Activated CD8-positive, alpha-beta memory T cell treated with anti-CD3 and anti-CD28 coated beads, Interleukin-2, amount 10 ng/mL, durations not matched to agents 7 days and 5 days (primary cell): ENCODE data around the gene HSDL2. TPM values are rescaled to one million over a fixed set of nuclear protein-coding genes. Genes with fewer than 3 reads are reported as not detected.
A peak's percentile ranks its signal among the peaks of the same experiment; 100 is the strongest.

Experiments
- ATAC-seq: fragments of 150-1000 bp; cut with Tn5 transposase; one replicate; pipeline ENCODE4 v1.10.0; 2021; ENCODE audit warnings: moderate library complexity
- CTCF ChIA-PET: fragments of 350-600 bp; sonication (Branson Sonifier 250); formaldehyde crosslinking; loops from one replicate; lab custom pipeline; 2021; ENCODE audit warnings: antibody characterized with exemption; lab: Charles Lee
- DNase-seq: peaks from one replicate; pipeline ENCODE4 v3.0.0-alpha.2; 2020
- H3K27ac Mint-ChIP-seq: one replicate; pipeline ENCODE4 v1.8.0; 2021; ENCODE audit warnings: mild to moderate bottlenecking, mixed read lengths
- H3K27me3 Mint-ChIP-seq: one replicate; pipeline ENCODE4 v1.8.0; 2021; ENCODE audit warnings: mixed read lengths
- H3K36me3 Mint-ChIP-seq: one replicate; pipeline ENCODE4 v1.8.0; 2021; ENCODE audit warnings: mild to moderate bottlenecking, mixed read lengths
- H3K4me1 Mint-ChIP-seq: one replicate; pipeline ENCODE4 v1.8.0; 2021; ENCODE audit warnings: mixed read lengths
- H3K4me3 Mint-ChIP-seq: one replicate; pipeline ENCODE4 v1.8.0; 2021; ENCODE audit warnings: mild to moderate bottlenecking, moderate library complexity, mixed read lengths
- H3K9me3 Mint-ChIP-seq: one replicate; pipeline ENCODE4 v1.8.0; 2022; ENCODE audit warnings: low read depth, mixed read lengths
- total RNA-seq, 2 experiments: library from RNA; stranded (reverse); gene quantifications; one replicate each; pipeline ENCODE4 v1.2.3, GENCODE V29; 2021

The HSDL2 gene
- total RNA-seq, 2 experiments from 2014 or later = 18.2 to 19.3 TPM

DNA sequence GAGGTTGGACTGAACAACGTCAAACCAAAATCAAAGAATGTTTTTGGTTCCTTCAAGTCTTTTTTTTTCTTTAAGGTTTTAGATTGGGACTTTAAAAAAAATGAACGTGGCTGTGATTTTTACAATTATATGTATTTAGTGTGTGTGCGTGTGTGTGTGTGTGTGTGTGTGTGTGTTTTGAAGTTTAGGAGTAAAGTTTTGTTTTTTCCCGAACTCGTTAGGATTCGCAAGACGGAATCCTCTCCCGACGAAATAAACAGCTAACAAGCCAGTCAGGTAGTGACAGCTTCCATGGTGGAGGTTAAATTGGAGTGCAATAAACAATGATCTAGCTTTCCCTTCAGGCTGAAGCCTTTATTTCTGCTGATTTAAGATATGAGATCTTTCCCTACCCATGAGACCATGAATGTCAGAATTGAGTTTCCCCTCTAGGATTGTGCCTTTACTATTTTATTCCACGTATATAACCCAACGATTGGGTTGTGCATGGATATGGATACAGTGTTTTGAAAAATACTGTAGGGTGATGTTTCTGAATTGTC lies 108.0 kb downstream of the HSDL2 start:
- H3K4me1 Mint-ChIP-seq = peaks cover 30% of the 10 kb centered on the region
- CTCF ChIA-PET = interaction anchor here (0.9 to 2.7 kb wide), 2 partner anchors 14 to 108 kb away, joined by 3 to 11 read pairs; partner anchors contain the start of gene HSDL2
- DNase-seq (no peak), ATAC-seq (no peak)
- H3K36me3 Mint-ChIP-seq = peaks cover 13% of the 10 kb centered on the region
- H3K27me3 Mint-ChIP-seq = no peaks in the 10 kb centered on the region
- peak overlapping the region; percentile 95 for H3K4me3 Mint-ChIP-seq
- H3K27ac Mint-ChIP-seq = peak overlapping the region; percentile 82
- no peaks in the 10 kb centered on the region for H3K9me3 Mint-ChIP-seq

- Mint-ChIP-seq H3K27ac (no peak overlapping the region), H3K4me1 (peaks cover 30% of the 10 kb centered on the region), H3K27me3 (no peaks in the 10 kb centered on the region), H3K4me3 (no peak overlapping the region), H3K36me3 (peaks cover 25% of the 10 kb centered on the region), H3K9me3 (peaks cover 6% of the 10 kb centered on the region)
- CTCF ChIA-PET = interaction anchor here (0.7 to 2.9 kb wide), 2 partner anchors 45 to 1134 kb away, joined by 4 to 12 read pairs; no protein-coding TSS in a partner anchor
- ATAC-seq (no peak), DNase-seq (no peak)
Measured at GRCh38 chr9:112489039-112489546, 109.2 kb downstream of the HSDL2 start.

DNA sequence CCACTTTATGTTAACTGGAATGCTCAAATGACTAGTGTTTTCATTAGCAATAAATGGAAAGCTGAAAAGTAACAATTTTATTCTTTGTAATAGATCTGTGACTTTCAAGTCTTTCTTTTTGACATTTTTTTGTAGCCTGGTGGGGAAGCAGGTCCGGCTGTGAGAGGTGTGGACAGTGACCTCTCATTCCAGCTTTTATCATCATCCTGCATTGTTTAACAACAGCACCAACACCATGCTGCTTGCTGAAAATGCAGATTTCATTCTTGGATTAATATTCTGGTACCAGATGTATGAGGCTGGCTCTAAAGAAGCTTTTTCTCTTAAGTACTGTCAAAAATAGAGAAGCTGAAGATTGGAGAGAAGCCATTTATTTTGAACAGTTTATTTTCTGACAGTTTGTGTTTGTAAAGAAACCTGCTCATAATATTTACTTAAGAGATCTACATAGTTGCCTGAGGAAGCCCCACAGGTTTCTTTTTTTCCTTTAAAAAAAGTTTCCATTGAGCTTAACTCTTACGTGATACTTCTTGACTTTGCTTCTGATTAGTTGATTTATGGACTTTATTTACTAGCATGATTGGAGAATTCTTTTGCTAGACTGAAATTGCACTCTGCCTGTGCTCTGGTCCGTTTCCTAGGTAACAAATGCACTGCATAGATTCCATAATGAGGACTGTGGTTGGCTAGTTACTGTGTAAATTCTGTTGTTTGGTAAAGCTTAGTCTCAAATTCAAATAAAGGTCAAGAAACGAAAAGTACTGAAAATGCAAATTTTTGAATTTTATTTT lies 110.2 kb downstream of the HSDL2 start:
- H3K4me3 Mint-ChIP-seq = no peak overlapping the region
- H3K27me3 Mint-ChIP-seq = no peaks in the 10 kb centered on the region
- peaks cover 14% of the 10 kb centered on the region for H3K9me3 Mint-ChIP-seq
- DNase-seq (no peak), ATAC-seq (no peak)
- peaks cover 33% of the 10 kb centered on the region for H3K36me3 Mint-ChIP-seq
- no peak overlapping the region for H3K27ac Mint-ChIP-seq
- peaks cover 31% of the 10 kb centered on the region for H3K4me1 Mint-ChIP-seq
- CTCF ChIA-PET = interaction anchor here (0.7 to 2.9 kb wide), 2 partner anchors 46 to 105 kb away, joined by 3 to 12 read pairs; no protein-coding TSS in a partner anchor

DNA sequence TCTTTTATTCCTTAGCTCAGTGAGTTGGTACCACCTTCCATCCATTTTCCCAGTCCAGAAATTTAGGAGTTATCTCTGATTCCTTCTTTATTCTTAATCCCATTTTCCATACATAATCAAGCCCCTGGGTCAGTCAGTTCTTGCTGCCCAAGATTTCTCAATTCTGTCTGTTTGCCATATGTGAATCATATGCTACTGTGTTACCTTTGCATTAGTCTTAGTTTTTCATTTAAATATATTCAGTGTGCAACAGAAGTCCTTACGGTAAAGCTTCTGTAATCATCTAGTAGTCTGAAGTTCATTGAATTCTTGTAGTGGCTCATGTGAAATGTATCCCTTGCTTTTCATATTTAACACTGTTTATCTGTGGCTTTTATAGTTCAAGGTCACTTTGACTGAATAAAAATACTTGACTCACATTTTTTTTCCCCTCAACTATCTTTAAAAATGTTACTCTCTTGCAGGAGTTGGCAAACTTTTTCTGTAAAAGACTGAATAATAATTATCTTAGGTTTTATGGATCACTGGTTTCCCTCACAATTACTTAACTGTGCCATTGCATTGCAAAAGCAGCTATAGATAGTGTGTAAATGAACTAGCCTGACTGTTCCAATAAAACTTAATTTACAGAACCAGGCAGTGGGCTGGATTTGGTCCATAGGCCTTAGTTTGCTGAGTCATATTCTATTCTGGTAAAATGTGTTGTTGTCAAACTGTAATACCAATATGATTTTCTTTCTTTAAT lies 113.7 kb downstream of the HSDL2 start:
- Mint-ChIP-seq H3K36me3 (peaks cover 44% of the 10 kb centered on the region), H3K4me3 (no peak overlapping the region), H3K27me3 (no peaks in the 10 kb centered on the region), H3K4me1 (peaks cover 9% of the 10 kb centered on the region), H3K27ac (no peak overlapping the region), H3K9me3 (peaks cover 15% of the 10 kb centered on the region)
- no peak for ATAC-seq
- CTCF ChIA-PET = no interaction called here
- DNase-seq = no peak

GRCh38 chr9:112494153-112494552 lies 114.2 kb downstream of the HSDL2 start:
- peaks cover 49% of the 10 kb centered on the region for H3K36me3 Mint-ChIP-seq
- peaks cover 15% of the 10 kb centered on the region for H3K9me3 Mint-ChIP-seq
- no peak overlapping the region for H3K4me3 Mint-ChIP-seq
- no peak overlapping the region for H3K27ac Mint-ChIP-seq
- CTCF ChIA-PET = no interaction called here
- DNase-seq (no peak), ATAC-seq (no peak)
- peaks cover 5% of the 10 kb centered on the region for H3K4me1 Mint-ChIP-seq
- no peaks in the 10 kb centered on the region for H3K27me3 Mint-ChIP-seq

- Mint-ChIP-seq H3K27me3 (no peaks in the 10 kb centered on the region), H3K9me3 (peaks cover 15% of the 10 kb centered on the region), H3K4me3 (no peak overlapping the region), H3K27ac (no peak overlapping the region), H3K36me3 (peaks cover 47% of the 10 kb centered on the region), H3K4me1 (peaks cover 2% of the 10 kb centered on the region)
- no peak for ATAC-seq
- DNase-seq = no peak
- CTCF ChIA-PET = no interaction called here
Measured at GRCh38 chr9:112495614-112496013, 115.7 kb downstream of the HSDL2 start.

GRCh38 chr9:112496074-112496722 lies 116.3 kb downstream of the HSDL2 start:
- CTCF ChIA-PET = no interaction called here

DNA sequence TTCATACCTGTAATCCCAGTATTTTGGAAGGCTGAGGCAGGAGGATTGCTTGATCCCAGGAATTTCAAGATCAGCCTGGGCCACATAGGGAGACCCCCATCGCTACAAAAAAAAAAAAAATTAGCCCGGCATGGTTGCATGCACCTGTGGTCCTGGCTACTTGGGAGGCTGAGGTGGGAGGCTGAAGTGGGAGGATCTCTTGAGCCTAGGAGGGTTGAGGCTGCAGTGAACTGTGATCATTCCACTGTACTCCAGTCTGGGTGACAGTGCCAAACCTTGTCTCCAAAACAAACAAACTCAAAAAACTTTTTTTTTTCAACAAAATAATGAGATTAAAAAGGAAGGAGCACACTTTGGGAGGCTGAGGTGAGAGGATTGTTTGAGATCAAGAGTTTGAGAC lies 120.9 kb downstream of the HSDL2 start:
- no peaks in the 10 kb centered on the region for H3K27me3 Mint-ChIP-seq
- no peak overlapping the region for H3K4me3 Mint-ChIP-seq
- DNase-seq = no peak
- H3K4me1 Mint-ChIP-seq = no peaks in the 10 kb centered on the region
- CTCF ChIA-PET = no interaction called here
- H3K36me3 Mint-ChIP-seq = peaks cover 16% of the 10 kb centered on the region
- H3K9me3 Mint-ChIP-seq = no peaks in the 10 kb centered on the region
- H3K27ac Mint-ChIP-seq = no peak overlapping the region
- ATAC-seq = no peak

More at GRCh38 chr9:112496074-112496722, 116.3 kb downstream of the HSDL2 start:
- Mint-ChIP-seq H3K27ac (no peak overlapping the region), H3K9me3 (peaks cover 15% of the 10 kb centered on the region), H3K4me3 (no peak overlapping the region), H3K36me3 (peaks cover 44% of the 10 kb centered on the region), H3K27me3 (no peaks in the 10 kb centered on the region), H3K4me1 (peaks cover 2% of the 10 kb centered on the region)
- ATAC-seq (no peak), DNase-seq (no peak)

- Mint-ChIP-seq H3K4me3 (no peak overlapping the region), H3K27me3 (no peaks in the 10 kb centered on the region), H3K27ac (no peak overlapping the region), H3K36me3 (peaks cover 14% of the 10 kb centered on the region), H3K4me1 (no peaks in the 10 kb centered on the region), H3K9me3 (no peaks in the 10 kb centered on the region)
- CTCF ChIA-PET = no interaction called here
- ATAC-seq = no peak
- DNase-seq = no peak
Measured at GRCh38 chr9:112501287-112501686, 121.4 kb downstream of the HSDL2 start.

GRCh38 chr9:112502175-112502946 lies 122.5 kb downstream of the HSDL2 start:
- no peaks in the 10 kb centered on the region for H3K9me3 Mint-ChIP-seq
- no peak for DNase-seq
- H3K4me3 Mint-ChIP-seq = no peak overlapping the region
- peaks cover 9% of the 10 kb centered on the region for H3K36me3 Mint-ChIP-seq
- H3K27ac Mint-ChIP-seq = no peak overlapping the region
- CTCF ChIA-PET = interaction anchor here (0.6 kb wide), 1 partner anchor 14 kb away, joined by 3 read pairs; no protein-coding TSS in a partner anchor
- no peaks in the 10 kb centered on the region for H3K4me1 Mint-ChIP-seq
- no peaks in the 10 kb centered on the region for H3K27me3 Mint-ChIP-seq
- no peak for ATAC-seq

- H3K9me3 Mint-ChIP-seq = no peaks in the 10 kb centered on the region
- DNase-seq (no peak), ATAC-seq (no peak)
- no peaks in the 10 kb centered on the region for H3K27me3 Mint-ChIP-seq
- H3K27ac Mint-ChIP-seq = no peak overlapping the region
- CTCF ChIA-PET = no interaction called here
- H3K4me3 Mint-ChIP-seq = no peak overlapping the region
- H3K36me3 Mint-ChIP-seq = peaks cover 9% of the 10 kb centered on the region
- no peaks in the 10 kb centered on the region for H3K4me1 Mint-ChIP-seq
Measured at GRCh38 chr9:112503170-112503569, 123.3 kb downstream of the HSDL2 start.

DNA sequence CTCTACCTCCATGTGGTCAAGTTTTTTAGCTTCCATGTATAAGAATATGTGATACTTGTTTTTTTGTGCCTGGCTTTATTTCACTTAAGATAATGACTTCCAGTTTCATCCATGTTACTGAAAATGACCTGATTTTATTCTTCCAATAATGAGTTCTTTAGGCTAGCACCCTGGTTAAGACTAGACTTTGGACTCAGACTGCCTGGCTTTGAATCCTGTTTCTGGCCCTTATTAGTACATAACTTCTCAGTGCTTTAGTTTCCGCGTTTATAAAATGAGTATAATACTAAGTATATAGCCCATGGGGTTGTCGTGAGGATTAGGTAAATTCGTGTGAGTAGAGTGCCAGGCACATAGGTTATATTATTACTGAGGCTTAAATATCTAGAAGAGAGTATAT lies 125.2 kb downstream of the HSDL2 start:
- no peaks in the 10 kb centered on the region for H3K4me1 Mint-ChIP-seq
- no peaks in the 10 kb centered on the region for H3K27me3 Mint-ChIP-seq
- ATAC-seq (no peak), DNase-seq (no peak)
- CTCF ChIA-PET = no interaction called here
- no peak overlapping the region for H3K4me3 Mint-ChIP-seq
- no peaks in the 10 kb centered on the region for H3K9me3 Mint-ChIP-seq
- H3K27ac Mint-ChIP-seq = no peak overlapping the region
- H3K36me3 Mint-ChIP-seq = peaks cover 4% of the 10 kb centered on the region
